Measurements from ENCODE around the gene ARHGEF26.

- TF ChIP-seq EZH2 (IDR thresholded peaks at IDR 0.05; ENCODE audit: insufficient read depth, poor library complexity, severe bottlenecking) = no peak
- no peak for TF ChIP-seq EZH2phosphoT487 (IDR thresholded peaks at IDR 0.05; ENCODE audit: insufficient read depth, low read depth)
These were observed 35.4 kb upstream of the ARHGEF26 start for GRCh38 chr3:154085799-154086198.

All from GM23248 (cell line).